ENCODE results near the gene LRPAP1. TPM values are rescaled to one million over a fixed set of nuclear protein-coding genes. Genes with fewer than 3 reads are reported as not detected.
A peak's percentile ranks its signal among the peaks of the same experiment; 100 is the strongest.

The LRPAP1 gene
- total and polyA plus RNA-seq, 3 experiments from 2014 or later = 89.0 to 140 (median 94.9) TPM

- H3K27me3 ChIP-seq (ENCODE audit: insufficient read depth, low read length, poor library complexity, severe bottlenecking) = no peaks in the 10 kb centered on the region
- no peaks in the 10 kb centered on the region for H3K27me3 Mint-ChIP-seq
- no peak overlapping the region for H3K27ac ChIP-seq (ENCODE audit: low read depth, low read length)
- CTCF ChIA-PET = no interaction called here
- H3K4me3 Mint-ChIP-seq = no peak overlapping the region
- no peak overlapping the region for H3K4me3 ChIP-seq (ENCODE audit: low read length)
- H3K36me3 Mint-ChIP-seq = peaks cover 11 to 92% (median 13%) of the 10 kb centered on the region in 3 donors
- peak overlapping the region in 1 of 8 donors; percentile 48 for H3K27ac Mint-ChIP-seq
- H3K9me3 Mint-ChIP-seq = no peaks in the 10 kb centered on the region
- peak in 1 of 5 donors; percentile 42 for DNase-seq
- peaks cover 21% of the 10 kb centered on the region for H3K36me3 ChIP-seq (ENCODE audit: insufficient read depth, low read length)
- POLR2A ChIA-PET = no interaction called here
- no peaks in the 10 kb centered on the region for H3K4me1 Mint-ChIP-seq
- H3K9me3 ChIP-seq (ENCODE audit: low read length) = no peaks in the 10 kb centered on the region
- H3K4me1 ChIP-seq (ENCODE audit: insufficient read depth, low read length) = no peaks in the 10 kb centered on the region
Observed at GRCh38 chr4:3516836-3517730, 15.1 kb downstream of the LRPAP1 start.

- Histone ChIP-seq H3K4me1 (ENCODE audit: insufficient read depth, low read length) (no peaks in the 10 kb centered on the region), H3K36me3 (ENCODE audit: insufficient read depth, low read length) (peaks cover 23% of the 10 kb centered on the region), H3K9me3 (ENCODE audit: low read length) (no peaks in the 10 kb centered on the region), H3K4me3 (ENCODE audit: low read length) (no peak overlapping the region), H3K27me3 (ENCODE audit: insufficient read depth, low read length, poor library complexity, severe bottlenecking) (no peaks in the 10 kb centered on the region), H3K27ac (ENCODE audit: low read depth, low read length) (no peak overlapping the region)
- Mint-ChIP-seq H3K9me3 (no peaks in the 10 kb centered on the region), H3K27me3 (no peaks in the 10 kb centered on the region), H3K4me3 (no peak overlapping the region), H3K36me3 (peaks cover 13 to 90% (median 15%) of the 10 kb centered on the region in 3 donors), H3K4me1 (no peaks in the 10 kb centered on the region), H3K27ac (peak overlapping the region in 1 of 8 donors; percentile 47)
- no peak for DNase-seq
- POLR2A ChIA-PET = interaction anchor here (1.0 kb wide), 1 partner anchor 15 kb away, joined by 3 read pairs; no protein-coding TSS in a partner anchor
- CTCF ChIA-PET = no interaction called here
Observed at GRCh38 chr4:3516061-3516835, 16.0 kb downstream of the LRPAP1 start.

GRCh38 chr4:3515646-3516045, 16.6 kb downstream of the LRPAP1 start:
- DNase-seq = no peak
- no peaks in the 10 kb centered on the region for H3K4me1 ChIP-seq (ENCODE audit: insufficient read depth, low read length)
- H3K27me3 ChIP-seq (ENCODE audit: insufficient read depth, low read length, poor library complexity, severe bottlenecking) = no peaks in the 10 kb centered on the region
- peaks cover 18 to 90% (median 21%) of the 10 kb centered on the region in 3 donors for H3K36me3 Mint-ChIP-seq
- H3K9me3 Mint-ChIP-seq = no peaks in the 10 kb centered on the region
- no peak overlapping the region for H3K4me3 ChIP-seq (ENCODE audit: low read length)
- no peaks in the 10 kb centered on the region for H3K27me3 Mint-ChIP-seq
- no peak overlapping the region for H3K27ac ChIP-seq (ENCODE audit: low read depth, low read length)
- H3K9me3 ChIP-seq (ENCODE audit: low read length) = no peaks in the 10 kb centered on the region
- ChIA-PET CTCF (no interaction called here), POLR2A (interaction anchor here (1.0 kb wide), 1 partner anchor 15 kb away, joined by 3 read pairs; no protein-coding TSS in a partner anchor)
- peaks cover 29% of the 10 kb centered on the region for H3K36me3 ChIP-seq (ENCODE audit: insufficient read depth, low read length)
- H3K4me1 Mint-ChIP-seq = no peaks in the 10 kb centered on the region
- H3K27ac Mint-ChIP-seq = no peak overlapping the region
- H3K4me3 Mint-ChIP-seq = peak overlapping the region in 1 of 7 donors; percentile 63

GRCh38 chr4:3514806-3515501, 17.3 kb downstream of the LRPAP1 start:
- Histone ChIP-seq H3K27ac (ENCODE audit: low read depth, low read length) (no peak overlapping the region), H3K36me3 (ENCODE audit: insufficient read depth, low read length) (peaks cover 22% of the 10 kb centered on the region), H3K9me3 (ENCODE audit: low read length) (no peaks in the 10 kb centered on the region), H3K4me3 (ENCODE audit: low read length) (no peak overlapping the region), H3K27me3 (ENCODE audit: insufficient read depth, low read length, poor library complexity, severe bottlenecking) (no peaks in the 10 kb centered on the region), H3K4me1 (ENCODE audit: insufficient read depth, low read length) (no peaks in the 10 kb centered on the region)
- no peaks in the 10 kb centered on the region for H3K27me3 Mint-ChIP-seq
- POLR2A ChIA-PET = no interaction called here
- CTCF ChIA-PET = no interaction called here
- H3K36me3 Mint-ChIP-seq = peaks cover 18 to 89% (median 26%) of the 10 kb centered on the region in 3 donors
- peaks cover 0 to 2% (median 0%) of the 10 kb centered on the region in 5 donors for H3K9me3 Mint-ChIP-seq
- H3K27ac Mint-ChIP-seq = no peak overlapping the region
- no peaks in the 10 kb centered on the region for H3K4me1 Mint-ChIP-seq
- no peak overlapping the region for H3K4me3 Mint-ChIP-seq
- DNase-seq = no peak

GRCh38 chr4:3514221-3514780, 17.9 kb downstream of the LRPAP1 start:
- Mint-ChIP-seq H3K27me3 (no peaks in the 10 kb centered on the region), H3K4me3 (no peak overlapping the region), H3K27ac (no peak overlapping the region), H3K9me3 (peaks cover 0 to 2% (median 0%) of the 10 kb centered on the region in 5 donors), H3K36me3 (peaks cover 18 to 85% (median 27%) of the 10 kb centered on the region in 3 donors), H3K4me1 (no peaks in the 10 kb centered on the region)
- DNase-seq = no peak
- no peak overlapping the region for H3K4me3 ChIP-seq (ENCODE audit: low read length)
- H3K27me3 ChIP-seq (ENCODE audit: insufficient read depth, low read length, poor library complexity, severe bottlenecking) = no peaks in the 10 kb centered on the region
- peaks cover 16% of the 10 kb centered on the region for H3K36me3 ChIP-seq (ENCODE audit: insufficient read depth, low read length)
- ChIA-PET POLR2A (no interaction called here), CTCF (interaction anchor here (1.3 kb wide), 1 partner anchor 9 kb away, joined by 3 read pairs; no protein-coding TSS in a partner anchor)
- no peaks in the 10 kb centered on the region for H3K4me1 ChIP-seq (ENCODE audit: insufficient read depth, low read length)
- H3K27ac ChIP-seq (ENCODE audit: low read depth, low read length) = no peak overlapping the region
- no peaks in the 10 kb centered on the region for H3K9me3 ChIP-seq (ENCODE audit: low read length)

- Mint-ChIP-seq H3K36me3 (peaks cover 19 to 83% (median 28%) of the 10 kb centered on the region in 3 donors), H3K4me3 (no peak overlapping the region), H3K27me3 (no peaks in the 10 kb centered on the region), H3K9me3 (peaks cover 0 to 2% (median 0%) of the 10 kb centered on the region in 5 donors), H3K27ac (no peak overlapping the region), H3K4me1 (no peaks in the 10 kb centered on the region)
- ChIA-PET POLR2A (no interaction called here), CTCF (interaction anchor here (1.3 kb wide), 1 partner anchor 8 kb away, joined by 3 read pairs; no protein-coding TSS in a partner anchor)
- H3K4me3 ChIP-seq (ENCODE audit: low read length) = no peak overlapping the region
- H3K36me3 ChIP-seq (ENCODE audit: insufficient read depth, low read length) = peaks cover 15% of the 10 kb centered on the region
- H3K27me3 ChIP-seq (ENCODE audit: insufficient read depth, low read length, poor library complexity, severe bottlenecking) = no peaks in the 10 kb centered on the region
- no peaks in the 10 kb centered on the region for H3K9me3 ChIP-seq (ENCODE audit: low read length)
- no peak for DNase-seq
- H3K4me1 ChIP-seq (ENCODE audit: insufficient read depth, low read length) = no peaks in the 10 kb centered on the region
- no peak overlapping the region for H3K27ac ChIP-seq (ENCODE audit: low read depth, low read length)
Observed at GRCh38 chr4:3513807-3514206, 18.4 kb downstream of the LRPAP1 start.

GRCh38 chr4:3512719-3513118, 19.5 kb downstream of the LRPAP1 start:
- Histone ChIP-seq H3K27ac (ENCODE audit: low read depth, low read length) (no peak overlapping the region), H3K36me3 (ENCODE audit: insufficient read depth, low read length) (peaks cover 20% of the 10 kb centered on the region), H3K27me3 (ENCODE audit: insufficient read depth, low read length, poor library complexity, severe bottlenecking) (no peaks in the 10 kb centered on the region), H3K9me3 (ENCODE audit: low read length) (no peaks in the 10 kb centered on the region), H3K4me3 (ENCODE audit: low read length) (no peak overlapping the region), H3K4me1 (ENCODE audit: insufficient read depth, low read length) (no peaks in the 10 kb centered on the region)
- peaks cover 26 to 84% (median 35%) of the 10 kb centered on the region in 3 donors for H3K36me3 Mint-ChIP-seq
- POLR2A ChIA-PET = no interaction called here
- H3K27ac Mint-ChIP-seq = peak overlapping the region in 1 of 8 donors; percentile 68
- H3K9me3 Mint-ChIP-seq = peaks cover 0 to 2% (median 0%) of the 10 kb centered on the region in 5 donors
- H3K4me1 Mint-ChIP-seq = peaks cover 0 to 4% (median 2%) of the 10 kb centered on the region in 3 donors
- no peaks in the 10 kb centered on the region for H3K27me3 Mint-ChIP-seq
- DNase-seq = no peak
- CTCF ChIA-PET = no interaction called here
- no peak overlapping the region for H3K4me3 Mint-ChIP-seq
